GM12878 (cell line): ENCODE results near the gene ERICH2. TPM values are rescaled to one million over a fixed set of nuclear protein-coding genes. Genes with fewer than 3 reads are reported as not detected.

ENCODE experiments used
- ATAC-seq: fragments of 200-7000 bp; cut with Tn5 transposase; 3 replicates; pipeline ENCODE4 v1.9.1; 2020; ENCODE audit warnings: mild to moderate bottlenecking, moderate library complexity
- BruUV-seq: library from RNA; stranded (reverse); fragments of 400-500 nt; replicated peaks from 2 replicates; lab custom pipeline; 2021; lab: Mats Ljungman, UMichigan
- CTCF ChIA-PET: fragments of 300-600 bp; sonication (Branson Sonifier 250); formaldehyde crosslinking; extraction: SDS; loops from one replicate; lab custom pipeline; 2021; ENCODE audit warnings: inconsistent platforms; lab: Yijun Ruan, JAX
- POLR2A ChIA-PET: fragments of 350-600 bp; formaldehyde crosslinking; extraction: SDS; loops from one replicate; lab custom pipeline; 2021; ENCODE audit warnings: inconsistent platforms; lab: Charles Lee
- RAD21 ChIA-PET: fragments of 300-600 bp; sonication (Branson Sonifier 250); formaldehyde crosslinking; loops from one replicate; lab custom pipeline; 2023; ENCODE audit warnings: antibody characterized with exemption; ENCODE audit not compliant: unreplicated experiment; lab: Charles Lee
- SMC1A ChIA-PET: fragments of 300-600 bp; sonication (Branson Sonifier 250); formaldehyde crosslinking; loops from one replicate; lab custom pipeline; 2023; ENCODE audit not compliant: unreplicated experiment, uncharacterized antibody; lab: Charles Lee
- DNase-seq: peaks from one replicate; pipeline ENCODE4 v3.0.0-alpha.2; 2011; ENCODE audit warnings: low read depth, low spot score
- FAIRE-seq: peaks from 3 replicates; lab custom pipeline; 2011; peaks lifted over from hg19 to GRCh38; lab: Jason Lieb, UNC
- H2AFZ ChIP-seq: 2 replicates; pipeline ENCODE4 v1.6.0; 2011; ENCODE audit warnings: low read depth, low read length, control low read depth; ENCODE audit not compliant: control insufficient read depth
- H3K27ac ChIP-seq: 2 replicates; pipeline ENCODE4 v1.5.1; 2011; ENCODE audit warnings: control low read depth; ENCODE audit not compliant: control insufficient read depth, insufficient read depth
- H3K27me3 ChIP-seq, 2 experiments: replicated peaks in 1 of 2; 2 replicates each; pipeline versions ENCODE4 v1.6.0 to v1.6.1; 2011; ENCODE audit warnings: low read length in 1 of 2; ENCODE audit not compliant: control insufficient read depth in 2 of 2, insufficient read depth in 2 of 2
- H3K36me3 ChIP-seq, 2 experiments: 2 replicates each; pipeline ENCODE4 v1.5.1; 2011; ENCODE audit warnings: low read length in 1 of 2; ENCODE audit not compliant: control insufficient read depth in 2 of 2, insufficient read depth in 2 of 2
- H3K4me1 ChIP-seq: 2 replicates; pipeline ENCODE4 v1.6.1; 2011; ENCODE audit warnings: mild to moderate bottlenecking, low read length, moderate library complexity, mixed read lengths; ENCODE audit not compliant: control insufficient read depth, insufficient read depth
- H3K4me2 ChIP-seq: 2 replicates; pipeline ENCODE4 v1.6.0; 2011; ENCODE audit warnings: control low read depth; ENCODE audit not compliant: control insufficient read depth, insufficient read depth
- H3K4me3 ChIP-seq: fragments of 200-600 bp; sonication (generic); 2 replicates; pipeline ENCODE4 v1.5.1; 2016
- H3K79me2 ChIP-seq: 2 replicates; pipeline ENCODE4 v1.6.0; 2011; ENCODE audit warnings: low read length; ENCODE audit not compliant: control insufficient read depth, insufficient read depth
- H3K9ac ChIP-seq: 2 replicates; pipeline ENCODE4 v1.8.0; 2011; ENCODE audit warnings: low read length, control low read depth, mixed read lengths; ENCODE audit not compliant: control insufficient read depth, insufficient read depth
- H3K9me3 ChIP-seq: replicated peaks from 3 replicates; pipeline ENCODE4 v1.5.1; 2011; ENCODE audit warnings: mild to moderate bottlenecking, low read length; ENCODE audit not compliant: control insufficient read depth, insufficient read depth
- H4K20me1 ChIP-seq: 2 replicates; pipeline ENCODE4 v1.6.0; 2011; ENCODE audit not compliant: control insufficient read depth, insufficient read depth
- E2F4 ChIP-seq: IDR thresholded peaks from 2 replicates; pipeline ENCODE4 v1.6.1; 2012; ENCODE audit warnings: low read depth, low read length, improper control_type of control experiment
- ESRRA ChIP-seq: IDR thresholded peaks from 2 replicates; pipeline ENCODE4 v1.6.1; 2012; ENCODE audit warnings: mild to moderate bottlenecking, low read length, improper control_type of control experiment
- GATAD2B ChIP-seq: fragments of 450-650 bp; conservative IDR thresholded peaks from 2 replicates; pipeline ENCODE4 v1.6.1; 2017; ENCODE audit warnings: low read depth, mild to moderate bottlenecking, moderate library complexity
- IRF4 ChIP-seq: IDR thresholded peaks from 2 replicates; pipeline ENCODE4 v1.6.1; 2011; ENCODE audit warnings: low read depth, low read length
- KLF5 ChIP-seq: fragments of 450-650 bp; IDR thresholded peaks from 2 replicates; pipeline ENCODE4 v1.6.1; 2014; ENCODE audit warnings: mild to moderate bottlenecking; ENCODE audit not compliant: partially characterized antibody
- MYC ChIP-seq: IDR thresholded peaks from 2 replicates; pipeline ENCODE4 v1.6.1; 2011; ENCODE audit warnings: mild to moderate bottlenecking, low read length, moderate library complexity, inconsistent platforms; ENCODE audit not compliant: insufficient read depth, insufficient replicate concordance, insufficient read length, severe bottlenecking
- POU2F2 ChIP-seq: IDR thresholded peaks from 3 replicates; pipeline ENCODE4 v1.6.1; 2011; ENCODE audit warnings: low read depth, mild to moderate bottlenecking, low read length, borderline replicate concordance
- SMAD1 ChIP-seq: fragments of 450-650 bp; IDR thresholded peaks from 2 replicates; pipeline ENCODE4 v1.6.1; 2018; ENCODE audit warnings: mild to moderate bottlenecking, low read depth; ENCODE audit not compliant: partially characterized antibody
- ZBTB11 ChIP-seq: fragments of 450-650 bp; formaldehyde crosslinking; IDR thresholded peaks from 2 replicates; pipeline ENCODE4 v1.5.0; 2022; ENCODE audit warnings: mild to moderate bottlenecking, missing genetic modification characterization
- ZNF592 ChIP-seq: fragments of 450-650 bp; IDR thresholded peaks from 2 replicates; pipeline ENCODE4 v1.6.1; 2017; ENCODE audit warnings: mild to moderate bottlenecking, moderate library complexity
- WGBS: methylation state at CpG from one replicate; pipeline ENCODE4 v1.1.6; 2016; ENCODE audit warnings: low lambda C conversion rate; ENCODE audit not compliant: insufficient replicate concordance, insufficient coverage; ENCODE audit errors: missing lambda C conversion rate; 5-methylcytosine and 5-hydroxymethylcytosine counted together
- in situ Hi-C: fragments of 300-500 bp; cut with MboI; formaldehyde crosslinking; loops from 9 replicates; pipeline ENCODE4 v1.14.3; 2018; ENCODE audit warnings: mixed read lengths
- intact Hi-C: fragments of 100-400 bp; cut with micrococcal nuclease; formaldehyde crosslinking; loops from one replicate; pipeline ENCODE4 v1.14.2; 2022; ENCODE audit not compliant: unreplicated experiment
- polyA plus RNA-seq, 11 experiments: library from polyadenylated mRNA; depleted of rRNA in 4 of 11; unstranded in 6 of 11; stranded (reverse) in 5 of 11; fragments of >200 nt; fragmentation: Nextera tagmentation in 4 of 11; fragmentation: Illumina TruSeq in 1 of 11; extraction: Ambion mirVana in 4 of 11; extraction: Trizol in 1 of 11; gene quantifications; 1 replicate in 1 of 11; 2 replicates in 10 of 11; pipeline versions ENCODE4 v1.2.1 to v1.2.3, GENCODE V29; 2011 to 2016; ENCODE audit warnings: inconsistent platforms in 2 of 11, missing spikeins in 2 of 11, low read depth in 1 of 11
- total RNA-seq, 4 experiments: library from RNA; depleted of rRNA in 3 of 4; stranded (reverse); fragments of >200 nt in 3 of 4; fragmentation: Illumina TruSeq in 1 of 4; extraction: Trizol in 1 of 4; gene quantifications; 2 replicates each; pipeline versions ENCODE4 v1.2.1 to v1.2.3, GENCODE V29; 2013 to 2021

ERICH2 gene
- total and polyA plus RNA-seq, 10 of the 15 experiments (the other 5 are each of a cell fraction or from before 2014, with no cell fraction given), result not detected

GRCh38 chr2:170842785-170843184, 72.6 kb downstream of the ERICH2 start (continued):
- TF ChIP-seq ZNF592 (no peak), POU2F2 (no peak), IRF4 (no peak), SMAD1 (no peak), KLF5 (no peak), ESRRA (no peak)

GRCh38 chr2:170843656-170844055, 73.5 kb downstream of the ERICH2 start:
- H2AFZ ChIP-seq, result no peak overlapping the region
- CTCF ChIA-PET, result interaction anchor here (5.2 kb wide), 1 partner anchor 29 kb away, joined by 41 read pairs; no protein-coding TSS in a partner anchor
- SMC1A ChIA-PET, result interaction anchor here (1.7 kb wide), 1 partner anchor 30 kb away, joined by 6 read pairs; no protein-coding TSS in a partner anchor
- no peak overlapping the region for H3K27ac ChIP-seq
- H3K9ac ChIP-seq, result no peak overlapping the region
- H3K27me3 ChIP-seq, result no peaks in the 10 kb centered on the region
- H3K36me3 ChIP-seq, result no peaks in the 10 kb centered on the region
- no peak for ATAC-seq
- POLR2A ChIA-PET, result no interaction called here
- no peaks in the 10 kb centered on the region; the same call in 2 of the 3 replicates for H3K9me3 ChIP-seq
- TF ChIP-seq GATAD2B (no peak), E2F4 (no peak), ZBTB11 (CRISPR knock-in tag) (no peak), MYC (no peak)
- TF ChIP-seq, all 136 proteins: peak for 0
- Histone ChIP-seq H3K4me3 (no peak overlapping the region), H3K4me2 (no peak overlapping the region), H3K79me2 (no peaks in the 10 kb centered on the region), H3K4me1 (no peaks in the 10 kb centered on the region), H4K20me1 (no peaks in the 10 kb centered on the region)
- intact Hi-C loops, result no loop called here
- 2% methylated on average over 2 of the region's 2 CpGs for WGBS
- BruUV-seq, result no TSS peak
- DNase-seq (no peak), FAIRE-seq (no peak)
- in situ Hi-C loops, result no loop called here
- RAD21 ChIA-PET, result interaction anchor here (3.1 kb wide), 1 partner anchor 29 kb away, joined by 11 read pairs; no protein-coding TSS in a partner anchor
